Measurements from ENCODE around the gene KDM4B. TPM values are rescaled to one million over a fixed set of nuclear protein-coding genes. Genes with fewer than 3 reads are reported as not detected.

The KDM4B gene
- total RNA-seq, 4 donors from 2014 or later, result 28.7 to 75.1 (median 46.1) TPM

- TF ChIP-seq CTCF (IDR thresholded peaks at IDR 0.05) (no peak), POLR2A (IDR thresholded peaks at IDR 0.05) (no peak)
- no peak overlapping the region for H3K27ac ChIP-seq
- peaks cover 0 to 18% (median 0%) of the 10 kb centered on the region in 3 donors for H3K36me3 ChIP-seq
- H3K4me3 ChIP-seq, result no peak overlapping the region
- no peaks in the 10 kb centered on the region for H3K27me3 ChIP-seq
- no peaks in the 10 kb centered on the region for H3K4me1 ChIP-seq
- H3K9me3 ChIP-seq, result no peaks in the 10 kb centered on the region
- no peak for DNase-seq
Measured at GRCh38 chr19:5012688-5013457, 44.0 kb downstream of the KDM4B start.

- no peak overlapping the region for H3K27ac ChIP-seq
- H3K4me3 ChIP-seq, result no peak overlapping the region
- no peak for DNase-seq
- no peaks in the 10 kb centered on the region for H3K4me1 ChIP-seq
- peaks cover 0 to 27% (median 0%) of the 10 kb centered on the region in 3 donors for H3K36me3 ChIP-seq
- no peaks in the 10 kb centered on the region for H3K27me3 ChIP-seq
- TF ChIP-seq POLR2A (IDR thresholded peaks at IDR 0.05), result no peak
- TF ChIP-seq CTCF (IDR thresholded peaks at IDR 0.05), result no peak
- H3K9me3 ChIP-seq, result no peaks in the 10 kb centered on the region
Measured at GRCh38 chr19:5013761-5014160, 44.8 kb downstream of the KDM4B start.

- H3K4me3 ChIP-seq, result no peak overlapping the region
- TF ChIP-seq CTCF (IDR thresholded peaks at IDR 0.05) (no peak), POLR2A (IDR thresholded peaks at IDR 0.05) (no peak)
- no peak for DNase-seq
- H3K27ac ChIP-seq, result no peak overlapping the region
- no peaks in the 10 kb centered on the region for H3K4me1 ChIP-seq
- H3K9me3 ChIP-seq, result no peaks in the 10 kb centered on the region
- H3K27me3 ChIP-seq, result no peaks in the 10 kb centered on the region
- peaks cover 0 to 29% (median 0%) of the 10 kb centered on the region in 3 donors for H3K36me3 ChIP-seq
Measured at GRCh38 chr19:5014941-5015340, 46.0 kb downstream of the KDM4B start.

GRCh38 chr19:5016268-5016667 lies 47.4 kb downstream of the KDM4B start:
- peaks cover 0 to 29% (median 0%) of the 10 kb centered on the region in 3 donors for H3K36me3 ChIP-seq
- DNase-seq, result no peak
- TF ChIP-seq POLR2A (IDR thresholded peaks at IDR 0.05) (no peak), CTCF (IDR thresholded peaks at IDR 0.05) (no peak)
- H3K9me3 ChIP-seq, result no peaks in the 10 kb centered on the region
- no peaks in the 10 kb centered on the region for H3K27me3 ChIP-seq
- no peak overlapping the region for H3K27ac ChIP-seq
- H3K4me3 ChIP-seq, result no peak overlapping the region
- no peaks in the 10 kb centered on the region for H3K4me1 ChIP-seq

GRCh38 chr19:5016781-5017180 lies 47.9 kb downstream of the KDM4B start:
- H3K4me1 ChIP-seq, result no peaks in the 10 kb centered on the region
- TF ChIP-seq CTCF (IDR thresholded peaks at IDR 0.05), result no peak
- TF ChIP-seq POLR2A (IDR thresholded peaks at IDR 0.05), result no peak
- H3K27ac ChIP-seq, result no peak overlapping the region
- H3K4me3 ChIP-seq, result no peak overlapping the region
- H3K9me3 ChIP-seq, result no peaks in the 10 kb centered on the region
- H3K27me3 ChIP-seq, result no peaks in the 10 kb centered on the region
- H3K36me3 ChIP-seq, result peaks cover 0 to 29% (median 0%) of the 10 kb centered on the region in 3 donors
- DNase-seq, result no peak

Measured in Peyer's patch (tissue), 4 donors.